GM18502 (cell line): Measurements from ENCODE around the gene PTPRG.
"Not testable (repeated sequence)": the region's sequence is repeated elsewhere in the genome, so short reads cannot be mapped to it uniquely, and the experiment has no call there.

Experiments used
- ATAC-seq: cut with Tn5 transposase; IDR thresholded peaks from one replicate; pipeline ENCODE4 v1.9.1; 2021; ENCODE audit warnings: mild to moderate bottlenecking; ENCODE audit not compliant: unreplicated experiment, poor library complexity

PTPRG gene

DNA sequence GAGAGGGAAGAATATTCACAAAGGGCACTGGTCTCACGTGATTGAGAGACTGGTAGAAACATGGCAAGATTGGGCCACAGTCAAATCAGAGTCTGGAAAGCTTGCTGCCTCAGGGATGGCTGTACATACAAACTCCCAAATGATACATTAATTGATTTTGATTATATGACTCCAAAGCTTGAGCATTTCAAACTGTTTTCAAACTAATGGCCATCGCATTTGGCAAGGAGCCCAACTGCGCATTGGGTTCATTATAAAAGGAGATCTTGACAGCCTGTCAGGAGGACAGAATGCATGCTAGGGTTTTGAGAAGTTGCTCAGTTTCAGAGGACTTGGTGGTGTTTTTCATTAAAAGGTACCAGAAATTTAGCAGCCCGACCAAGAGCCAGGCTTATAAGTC is 117.7 kb downstream of the PTPRG start:
- ATAC-seq, result no peak

DNA sequence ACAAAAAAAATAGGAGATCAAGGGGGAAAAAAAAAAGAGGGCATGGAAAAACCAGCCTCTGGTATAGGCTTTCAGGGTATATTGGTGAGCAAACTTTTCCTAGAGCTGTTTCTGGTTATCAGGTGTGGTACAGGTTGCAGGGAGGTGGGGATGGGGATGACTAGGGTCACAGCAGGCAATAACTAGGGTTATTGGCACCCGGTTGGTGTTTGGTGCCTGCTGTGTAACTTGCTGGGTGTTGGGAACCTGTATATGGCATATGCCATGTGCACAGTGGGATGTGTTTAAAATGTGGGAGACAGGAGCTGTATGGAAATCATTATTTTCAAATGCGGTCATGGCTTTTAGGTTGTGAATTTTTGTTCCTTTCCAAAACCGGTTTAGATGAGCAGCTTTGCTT is 119.2 kb downstream of the PTPRG start:
- ATAC-seq, result no peak

GRCh38 chr3:61681636-61682035 is 120.3 kb downstream of the PTPRG start:
- ATAC-seq, result no peak

GRCh38 chr3:61682671-61683548 is 121.5 kb downstream of the PTPRG start:
- ATAC-seq, result no peak

DNA sequence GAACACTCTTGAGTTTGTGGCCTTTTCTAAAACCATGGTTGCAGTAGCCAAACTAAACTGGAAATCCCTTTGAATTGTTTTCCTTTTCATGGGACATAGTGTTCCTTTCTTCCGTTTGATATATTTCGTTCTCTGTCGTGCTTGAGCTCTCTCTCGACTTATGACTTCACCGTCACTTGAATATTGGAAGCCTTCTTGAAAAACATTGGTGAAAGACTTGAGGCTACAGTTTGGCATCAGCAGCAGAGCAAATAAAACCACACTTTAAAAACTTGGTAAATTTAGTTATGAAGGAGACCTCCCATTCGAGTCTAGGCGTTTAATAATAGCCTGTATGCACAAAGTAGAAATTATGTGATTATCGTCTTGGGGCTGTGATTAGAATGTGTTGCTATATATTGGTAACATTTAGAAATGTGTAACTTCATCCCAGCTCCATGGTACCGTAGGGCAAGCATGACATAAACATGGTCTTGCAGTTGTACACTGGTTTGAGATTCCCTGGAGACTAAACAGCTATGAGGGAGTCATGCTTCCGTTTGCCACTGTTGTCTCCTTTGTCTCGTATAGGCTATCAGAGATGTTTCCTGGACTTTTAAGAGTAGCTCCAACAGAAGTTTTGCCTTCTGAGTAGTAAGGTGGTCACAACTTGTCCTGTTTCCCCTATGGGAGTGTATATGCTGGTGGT is 122.3 kb downstream of the PTPRG start:
- no peak for ATAC-seq

GRCh38 chr3:61684386-61684785 is 123.0 kb downstream of the PTPRG start:
- ATAC-seq, result no peak

DNA sequence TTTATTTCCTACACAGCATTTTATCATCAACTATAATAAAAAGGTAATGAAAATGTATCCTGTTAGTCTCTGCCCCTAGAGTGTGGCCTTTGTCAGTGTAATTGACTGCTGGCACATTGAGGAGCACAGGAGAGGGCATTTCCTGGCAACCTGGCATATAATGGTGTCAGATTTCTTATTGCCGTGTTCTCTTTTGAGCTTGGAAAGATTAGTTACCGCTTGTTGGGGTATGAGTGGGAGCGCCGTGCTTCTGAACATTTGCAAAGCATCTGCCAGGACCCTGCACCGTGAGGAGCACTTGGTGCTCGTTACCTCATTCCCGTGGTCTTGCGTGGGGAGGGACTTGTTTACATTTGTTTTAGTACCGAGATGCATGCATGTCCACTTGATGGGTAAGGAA is 124.4 kb downstream of the PTPRG start:
- no peak for ATAC-seq

- no peak for ATAC-seq
Measured at GRCh38 chr3:61686228-61686648, 124.9 kb downstream of the PTPRG start.

DNA sequence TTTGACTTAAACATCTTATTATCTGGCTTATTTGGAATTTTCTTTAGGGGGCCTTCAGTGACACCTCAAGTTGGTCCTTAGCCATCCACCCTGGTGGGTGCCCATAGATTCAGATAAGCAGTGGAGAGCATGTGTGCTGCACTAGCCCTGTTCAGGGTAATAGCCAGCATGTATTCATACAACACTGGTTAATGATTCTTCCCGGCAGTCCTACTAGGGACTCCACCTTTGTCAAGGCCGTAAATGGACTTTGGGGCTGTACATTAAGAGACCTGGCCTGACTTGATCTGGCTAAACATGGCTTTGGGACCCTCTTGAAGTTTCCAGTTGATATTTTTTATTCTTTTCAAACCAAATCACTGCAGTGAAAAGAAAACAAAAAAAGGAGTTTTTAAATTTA is 125.8 kb downstream of the PTPRG start:
- ATAC-seq, result no peak

DNA sequence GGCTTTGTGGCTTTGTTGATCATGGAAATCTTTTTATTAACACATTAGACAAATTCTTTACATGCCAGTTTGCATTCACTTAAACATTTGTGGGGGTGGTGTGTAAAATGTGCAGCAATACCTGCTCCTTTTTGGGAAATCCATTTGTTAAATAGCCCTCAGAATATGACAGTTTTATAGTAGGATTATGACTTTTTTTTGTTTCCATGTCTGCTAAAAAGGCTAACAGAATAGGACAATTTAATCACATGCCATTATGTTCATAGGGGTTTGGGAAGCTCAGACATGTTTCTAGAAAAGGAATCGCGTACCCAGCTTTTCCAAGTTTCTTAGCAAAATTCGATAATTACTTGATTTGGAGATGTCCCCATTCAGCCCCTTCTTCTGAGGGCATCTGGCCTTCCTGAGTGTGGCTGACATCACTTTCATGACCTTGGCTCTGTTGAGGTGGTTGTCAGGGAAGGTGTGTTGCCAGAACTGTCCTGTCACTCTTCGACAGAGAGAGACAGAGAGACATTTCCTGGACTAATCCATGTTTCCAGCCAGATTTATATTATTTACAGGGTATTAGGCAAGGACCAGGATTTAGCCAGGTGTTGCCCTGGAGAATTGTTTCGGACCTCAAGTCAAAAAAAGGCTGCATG is 126.4 kb downstream of the PTPRG start:
- no peak for ATAC-seq

GRCh38 chr3:61688307-61688984 is 127.1 kb downstream of the PTPRG start:
- no peak for ATAC-seq

DNA sequence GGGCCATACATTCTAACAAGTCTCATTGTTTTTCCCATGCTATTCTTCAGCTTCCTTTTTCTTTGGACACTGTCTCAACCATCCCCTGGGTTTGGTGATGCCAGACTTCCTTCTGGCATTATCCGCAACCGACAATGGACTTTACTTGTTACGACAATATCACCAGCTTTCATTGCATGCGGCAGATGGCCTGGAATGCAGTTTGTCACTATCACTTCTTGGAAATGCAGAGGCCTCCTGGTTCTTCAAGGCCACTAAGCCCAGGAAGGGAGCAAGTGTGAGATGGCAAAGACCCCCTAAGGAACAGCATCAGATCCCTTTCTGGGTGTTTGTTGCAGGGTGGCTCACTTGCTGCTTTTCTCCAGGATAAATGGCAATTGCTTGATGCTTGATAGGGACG is 128.6 kb downstream of the PTPRG start:
- no peak for ATAC-seq

DNA sequence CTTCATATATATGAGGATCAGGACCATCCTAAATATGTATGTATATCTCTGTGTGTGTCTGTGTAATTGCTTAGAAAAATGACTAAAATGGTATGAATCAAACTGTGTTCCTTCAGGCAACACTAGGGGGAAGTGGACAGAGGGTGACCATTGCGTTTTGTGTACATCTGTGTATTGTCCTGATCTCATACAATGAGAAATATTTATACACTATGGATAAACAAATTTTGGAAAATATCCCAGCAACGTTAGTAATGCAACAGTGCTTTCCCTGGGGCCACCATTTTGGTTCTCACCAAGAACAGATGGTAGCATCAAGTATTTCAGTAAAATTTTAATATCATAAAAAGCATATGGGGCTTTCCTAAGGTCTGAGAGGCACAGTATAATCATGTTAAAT is 130.1 kb downstream of the PTPRG start:
- ATAC-seq, result no peak

DNA sequence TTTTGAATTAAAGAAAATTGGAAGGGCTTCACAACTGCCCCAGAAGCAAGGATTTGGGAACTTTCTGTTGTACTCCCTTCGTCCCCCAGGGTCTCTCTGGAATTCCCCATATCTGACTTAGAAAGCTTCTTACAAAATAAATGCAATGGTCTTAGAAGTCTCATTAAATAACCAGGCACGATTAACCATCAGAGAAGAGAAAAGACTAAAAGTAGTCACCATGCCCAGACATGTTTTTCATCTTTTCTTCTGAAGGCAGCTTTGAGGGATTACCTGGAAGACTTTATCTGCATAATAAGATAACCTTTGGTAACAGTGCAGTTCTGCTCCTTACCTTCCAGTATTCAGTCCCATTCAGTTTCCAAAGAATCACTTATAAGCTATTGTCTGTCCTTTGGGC is 135.9 kb downstream of the PTPRG start:
- no peak for ATAC-seq

DNA sequence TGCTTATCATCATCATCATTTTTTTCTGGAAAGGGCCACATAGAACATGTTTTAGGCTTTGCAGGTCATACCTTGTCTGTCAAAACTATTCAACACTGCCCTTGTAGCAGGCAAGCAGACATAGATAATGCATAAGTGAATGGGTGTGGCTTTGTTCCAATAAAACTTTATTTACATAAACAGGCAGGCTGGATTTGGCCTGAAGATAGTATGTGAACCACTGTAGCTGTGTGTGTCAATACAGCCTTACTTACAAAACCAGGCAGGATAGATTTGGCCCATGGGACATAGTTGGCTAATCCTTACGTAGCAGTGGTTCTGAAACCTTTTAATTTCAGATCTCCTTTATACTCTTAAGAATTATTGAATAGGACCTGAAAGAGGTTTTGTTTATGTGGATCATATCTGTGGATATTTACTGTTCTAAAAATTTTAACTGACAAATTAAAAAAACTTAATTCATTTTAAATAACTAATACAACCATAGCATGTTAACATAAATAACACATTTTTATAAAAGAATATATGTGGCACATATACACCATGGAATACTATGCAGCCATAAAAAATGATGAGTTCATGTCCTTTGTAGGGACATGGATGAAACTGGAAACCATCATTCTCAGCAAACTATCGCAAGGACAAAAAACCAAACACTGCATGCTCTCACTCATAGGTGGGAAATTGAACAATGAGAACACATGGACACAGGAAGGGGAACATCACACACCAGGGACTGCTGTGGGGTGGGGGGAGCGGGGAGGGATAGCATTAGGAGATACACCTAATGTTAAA is 137.1 kb downstream of the PTPRG start:
- not testable (repeated sequence) for ATAC-seq

DNA sequence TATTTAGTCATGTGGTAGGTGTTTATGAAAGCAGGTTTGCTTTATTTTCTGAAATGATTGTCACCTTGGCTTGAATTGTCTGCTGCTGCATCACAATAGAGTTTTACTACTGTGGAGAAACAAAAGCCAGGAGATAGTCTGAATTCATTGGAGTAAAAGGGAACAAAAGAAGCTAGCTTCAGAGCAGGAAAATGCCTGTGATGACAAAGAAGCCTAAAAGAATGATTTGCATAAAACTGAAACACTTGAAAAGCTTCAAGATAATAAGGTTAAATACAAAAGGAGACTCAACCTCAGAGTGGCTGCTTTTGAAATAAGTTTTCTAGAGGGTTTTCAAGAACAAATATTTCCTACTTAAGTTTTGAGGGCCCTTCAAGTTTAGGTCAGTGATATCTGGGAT is 138.3 kb downstream of the PTPRG start:
- no peak for ATAC-seq

DNA sequence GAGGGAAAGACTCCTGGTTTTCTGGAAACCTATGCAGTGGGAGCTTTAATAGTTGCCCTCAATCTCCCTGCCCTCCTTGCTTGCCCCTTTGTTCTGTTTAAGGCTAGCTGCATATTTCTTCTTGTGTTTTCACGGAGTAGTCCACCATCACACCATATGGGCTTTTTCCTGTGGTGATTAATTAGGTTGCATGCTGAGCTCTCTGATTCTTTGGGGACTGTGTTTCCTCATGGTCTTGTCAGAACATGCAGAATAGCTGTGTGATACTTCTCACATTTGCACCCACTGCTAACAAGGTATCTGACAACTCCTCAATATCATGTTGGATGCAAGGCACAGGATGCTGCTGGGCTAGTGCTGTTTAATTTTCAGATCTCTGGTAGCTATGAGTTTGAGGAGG is 139.6 kb downstream of the PTPRG start:
- no peak for ATAC-seq

DNA sequence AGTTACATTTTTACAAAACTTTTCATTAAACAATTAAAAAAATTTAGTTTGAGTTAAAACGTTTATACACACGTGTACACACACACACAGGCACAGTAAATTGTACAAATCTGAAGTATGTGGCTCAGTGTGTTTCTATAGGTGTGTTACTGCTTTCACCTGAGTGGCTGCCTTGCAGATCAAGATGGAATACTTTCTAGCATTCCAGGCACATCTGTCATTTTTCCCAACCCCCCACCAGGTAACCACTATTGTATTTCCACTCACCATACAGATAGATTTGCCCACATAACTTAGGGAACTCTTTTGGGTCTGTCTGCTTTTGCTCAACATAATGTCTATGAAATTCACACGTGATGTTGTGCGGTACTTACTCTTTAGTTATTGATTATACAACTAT is 141.1 kb downstream of the PTPRG start:
- no peak for ATAC-seq

GRCh38 chr3:61704807-61705206 is 143.4 kb downstream of the PTPRG start:
- ATAC-seq, result no peak

GRCh38 chr3:61707492-61707891 is 146.1 kb downstream of the PTPRG start:
- no peak for ATAC-seq
